HG02763 (cell line): ENCODE results near the gene BCL2L14.

ENCODE experiments used
- ATAC-seq: cut with Tn5 transposase; IDR thresholded peaks from one replicate; pipeline ENCODE4 v1.9.1; 2021; ENCODE audit warnings: mild to moderate bottlenecking, moderate library complexity; ENCODE audit not compliant: unreplicated experiment

BCL2L14 gene, protein sequence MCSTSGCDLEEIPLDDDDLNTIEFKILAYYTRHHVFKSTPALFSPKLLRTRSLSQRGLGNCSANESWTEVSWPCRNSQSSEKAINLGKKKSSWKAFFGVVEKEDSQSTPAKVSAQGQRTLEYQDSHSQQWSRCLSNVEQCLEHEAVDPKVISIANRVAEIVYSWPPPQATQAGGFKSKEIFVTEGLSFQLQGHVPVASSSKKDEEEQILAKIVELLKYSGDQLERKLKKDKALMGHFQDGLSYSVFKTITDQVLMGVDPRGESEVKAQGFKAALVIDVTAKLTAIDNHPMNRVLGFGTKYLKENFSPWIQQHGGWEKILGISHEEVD

DNA sequence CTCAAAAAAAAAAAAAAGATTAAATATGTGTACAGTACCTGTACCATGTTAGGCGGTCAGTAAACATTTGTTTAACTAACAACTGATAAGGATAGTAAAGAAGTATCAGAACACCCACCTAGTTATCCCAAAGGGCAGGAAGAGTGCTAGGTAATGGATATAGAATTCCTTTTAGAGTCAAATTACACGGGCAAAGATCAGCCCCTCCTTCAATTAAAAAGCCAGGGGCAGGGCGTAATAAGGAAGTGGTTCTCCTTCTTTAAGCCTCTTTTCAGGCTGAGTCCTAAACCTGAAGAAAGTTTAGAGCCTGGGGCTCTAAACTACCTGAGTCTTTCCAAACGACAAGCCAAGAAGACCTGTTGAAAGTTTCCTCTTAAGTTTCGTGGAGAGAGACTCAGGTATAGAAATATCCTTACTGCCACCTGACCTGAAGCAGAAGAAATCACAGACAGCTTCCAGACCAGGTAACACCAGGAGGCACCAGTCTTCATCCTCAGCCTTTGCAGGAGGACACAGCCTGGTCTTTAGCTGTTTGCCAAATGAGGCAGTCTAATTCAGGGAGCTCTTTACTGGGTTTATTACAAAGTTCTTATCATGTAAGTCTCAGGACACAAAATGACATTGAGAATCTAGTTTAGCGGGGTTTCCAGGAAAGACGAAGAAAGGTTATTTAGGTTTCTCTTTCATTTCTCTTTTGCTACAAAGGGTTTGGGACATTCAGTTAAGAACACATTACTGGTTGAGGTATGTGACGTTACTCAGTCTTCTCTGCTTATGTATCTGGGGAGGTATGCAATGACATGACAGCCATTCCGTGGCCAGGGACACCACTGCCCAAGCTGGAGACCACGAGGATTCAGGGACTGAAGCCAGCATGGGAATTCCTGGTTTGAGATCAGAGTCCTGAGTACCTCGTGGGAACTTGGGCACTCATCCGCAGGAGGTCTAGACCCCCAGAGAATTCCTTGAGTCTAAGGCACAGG is at the start of gene BCL2L14:
Gene BCL2L14 (plus strand): TSS at position 266 of the 983 bp plus-strand sequence. CDS start 8,367 bp downstream, outside the sequence.
- ATAC-seq: peak; percentile 44

DNA sequence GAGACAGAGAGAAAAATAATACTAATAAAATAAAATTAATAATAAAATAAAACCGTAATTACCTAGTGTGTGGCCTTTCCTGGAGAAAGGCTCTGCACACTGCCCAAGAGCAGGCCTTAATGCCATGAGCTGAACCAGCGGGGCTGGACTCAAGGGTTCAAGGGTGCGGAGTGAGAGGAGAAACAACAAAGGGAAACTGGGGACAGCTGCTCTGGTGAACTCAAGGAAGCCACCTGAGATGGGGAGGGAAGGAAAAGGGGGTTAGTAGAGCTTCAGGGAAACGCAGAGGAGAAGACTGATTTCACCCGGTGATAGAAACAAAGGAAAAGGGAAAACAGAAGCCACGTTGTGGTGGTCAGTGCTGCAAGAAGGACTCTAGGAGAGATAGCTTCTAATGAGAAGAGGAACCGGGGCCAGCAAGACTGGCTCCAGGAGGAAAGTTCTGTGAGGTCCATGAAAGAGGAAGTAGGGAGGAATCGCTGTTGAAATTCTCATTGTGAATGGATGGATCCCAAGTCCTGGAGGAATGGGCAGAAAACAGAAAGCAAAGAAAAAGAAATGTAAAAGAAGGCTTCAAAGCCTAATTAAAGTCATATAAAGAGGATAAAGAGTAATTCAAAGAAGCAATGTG is 48.3 kb upstream of the BCL2L14 start:
- no peak for ATAC-seq

DNA sequence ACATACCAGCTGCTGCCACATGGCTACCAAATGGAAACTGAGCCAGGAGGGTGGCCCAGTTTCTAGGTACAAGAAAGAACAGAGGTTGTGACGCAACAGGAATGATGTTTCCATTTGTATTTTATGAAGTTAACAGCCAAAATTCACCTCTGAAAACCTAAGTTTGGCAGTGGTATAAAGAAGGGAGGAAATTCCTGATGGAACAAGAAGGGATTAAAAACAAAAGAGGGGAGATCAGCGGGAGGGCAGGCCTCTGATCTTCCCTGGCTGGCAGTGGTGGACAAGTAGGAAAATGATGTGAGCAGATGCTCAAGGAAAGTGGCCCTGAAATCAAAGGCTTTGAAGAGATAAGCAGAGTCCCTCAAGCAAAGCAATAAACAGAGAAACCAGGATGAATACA is 47.3 kb upstream of the BCL2L14 start:
- no peak for ATAC-seq

DNA sequence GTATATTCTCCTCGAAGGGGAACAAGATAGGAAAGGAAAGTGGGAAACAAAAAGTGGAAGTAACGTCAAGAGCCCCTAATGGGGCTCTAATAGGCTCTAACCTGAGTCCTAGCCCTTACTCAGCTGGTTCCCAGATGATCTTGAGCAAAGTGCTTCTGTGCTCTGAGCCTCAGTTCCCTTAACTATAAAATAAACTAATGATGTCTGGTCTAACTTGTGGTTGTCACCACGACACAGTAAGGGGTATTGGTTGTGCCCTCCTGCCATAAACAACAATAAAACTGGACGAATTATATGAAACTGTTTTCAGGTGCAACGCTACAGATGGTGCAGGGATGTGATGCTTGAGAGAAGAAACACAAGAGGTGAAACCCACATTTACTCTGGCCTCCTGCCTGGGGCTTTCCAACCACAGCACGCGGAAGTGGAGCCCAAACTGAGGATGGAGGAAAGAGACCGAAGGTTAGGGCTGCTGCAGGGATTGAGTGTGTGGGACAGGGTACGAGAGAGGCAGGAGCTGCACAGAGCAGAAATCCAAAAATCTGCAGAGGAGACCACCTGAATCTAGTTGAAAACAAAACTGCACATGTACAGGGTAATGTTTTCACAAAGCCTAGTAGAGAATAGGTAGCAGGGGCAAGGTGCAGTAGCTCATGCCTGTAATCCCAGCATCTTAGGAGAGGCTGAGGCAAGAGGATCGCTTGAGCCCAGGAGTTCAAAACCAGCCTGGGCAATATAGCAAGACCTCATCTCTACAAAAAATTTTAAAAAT is 45.6 kb upstream of the BCL2L14 start:
- ATAC-seq: peak; percentile 79

DNA sequence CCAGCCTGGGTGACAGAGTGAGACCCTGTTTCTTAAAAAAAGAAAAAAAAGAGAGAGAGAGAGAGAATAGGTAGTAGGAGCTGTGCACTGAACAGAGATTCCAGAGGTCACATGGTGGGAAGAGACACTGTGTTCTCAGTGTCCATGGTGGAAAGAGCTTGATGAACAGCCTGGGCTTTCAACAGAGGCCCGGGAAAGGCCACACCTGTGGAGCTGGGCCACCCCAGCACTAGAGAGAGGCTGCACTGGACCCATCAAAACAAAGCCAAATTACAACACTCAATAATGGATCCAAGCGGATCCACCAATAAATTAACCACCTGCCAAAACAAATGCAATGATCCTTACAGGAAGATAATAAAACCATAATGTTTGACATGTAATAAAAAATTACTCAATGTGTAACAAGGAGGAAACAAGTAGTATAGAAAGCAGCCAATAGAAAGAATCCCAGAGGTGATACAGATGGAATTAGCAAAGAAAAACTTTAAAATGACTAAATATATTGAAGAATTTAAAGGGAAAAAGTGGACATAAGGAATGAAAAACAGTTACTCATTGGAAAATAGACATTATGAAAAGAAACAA is 44.8 kb upstream of the BCL2L14 start:
- no peak for ATAC-seq

DNA sequence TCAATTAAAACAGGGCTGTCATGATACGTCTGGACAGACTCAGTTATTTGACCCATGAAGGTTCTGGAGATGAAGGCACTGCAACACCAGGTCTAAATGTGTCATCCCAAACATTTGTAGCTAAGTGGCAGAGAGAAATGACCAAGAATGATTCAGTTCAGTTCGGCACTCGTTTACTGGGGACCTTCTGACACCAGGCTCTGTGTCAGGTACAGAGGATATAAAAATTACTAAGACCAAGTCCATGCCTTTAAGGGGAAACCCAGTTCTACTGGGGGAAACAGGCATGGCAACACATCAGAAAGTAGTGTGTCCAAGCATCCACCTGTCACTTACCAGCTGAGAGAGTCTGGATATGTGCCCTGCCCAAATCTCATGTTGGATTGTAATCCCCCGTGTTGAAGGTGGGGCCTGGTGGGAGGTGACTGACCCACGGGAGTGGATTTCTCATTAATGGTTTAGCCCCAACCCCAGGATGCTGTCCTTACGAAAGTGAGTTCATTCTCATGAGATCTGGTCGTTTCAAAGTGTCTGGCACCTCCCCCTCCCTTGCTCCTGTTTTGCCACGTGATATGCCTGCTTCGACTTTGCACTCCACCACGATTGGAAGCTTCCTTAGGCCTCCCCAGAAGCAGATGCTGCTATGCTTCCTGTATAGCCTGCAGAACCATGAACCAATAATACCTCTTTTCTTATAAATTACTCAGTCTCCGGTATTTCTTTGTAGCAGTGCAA is 41.9 kb upstream of the BCL2L14 start:
- ATAC-seq: no peak

DNA sequence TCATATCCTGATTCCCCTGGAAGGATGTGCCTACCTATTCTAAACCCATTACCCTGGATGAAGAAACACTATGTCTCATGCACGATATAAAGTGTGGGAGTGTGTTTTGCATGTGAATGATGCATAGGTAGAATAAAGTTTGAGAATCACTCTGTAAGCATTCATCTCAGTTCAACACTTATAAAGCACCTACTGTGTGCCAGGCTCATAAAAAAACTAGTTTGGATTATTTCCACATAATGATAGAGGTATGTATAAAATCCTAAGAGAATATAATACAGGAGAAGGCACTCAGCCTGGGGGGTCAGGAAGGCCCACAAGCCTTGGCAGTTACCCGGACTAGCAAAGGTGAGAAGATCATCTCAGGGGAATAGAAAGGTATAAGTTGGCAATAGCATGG is 41.1 kb upstream of the BCL2L14 start:
- no peak for ATAC-seq

DNA sequence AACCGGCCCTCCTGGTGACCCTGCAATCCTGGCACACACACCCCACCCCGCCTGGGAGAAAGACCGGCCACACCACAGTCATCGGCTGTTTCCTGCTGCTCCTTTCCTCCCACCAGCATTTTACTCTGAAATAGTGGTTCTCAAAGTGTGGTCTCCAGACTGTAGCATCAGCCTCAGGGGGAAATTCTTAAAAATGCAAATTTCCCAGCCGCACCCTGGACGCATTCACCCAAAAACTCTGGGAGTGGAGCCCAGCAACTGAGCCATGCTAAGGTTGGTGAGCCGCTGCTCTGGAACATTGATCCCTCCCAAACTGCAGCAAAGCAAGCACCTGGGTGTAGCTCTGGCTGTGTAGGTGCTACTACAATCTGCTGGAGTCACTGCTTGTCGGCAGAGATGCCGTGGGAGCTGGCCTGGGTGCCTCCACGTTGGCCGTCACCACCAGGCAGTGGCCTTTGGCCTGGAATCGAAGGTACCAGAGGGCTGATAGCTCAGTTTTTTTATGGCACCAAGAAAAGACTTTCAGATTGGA is 38.4 kb upstream of the BCL2L14 start:
- no peak for ATAC-seq

DNA sequence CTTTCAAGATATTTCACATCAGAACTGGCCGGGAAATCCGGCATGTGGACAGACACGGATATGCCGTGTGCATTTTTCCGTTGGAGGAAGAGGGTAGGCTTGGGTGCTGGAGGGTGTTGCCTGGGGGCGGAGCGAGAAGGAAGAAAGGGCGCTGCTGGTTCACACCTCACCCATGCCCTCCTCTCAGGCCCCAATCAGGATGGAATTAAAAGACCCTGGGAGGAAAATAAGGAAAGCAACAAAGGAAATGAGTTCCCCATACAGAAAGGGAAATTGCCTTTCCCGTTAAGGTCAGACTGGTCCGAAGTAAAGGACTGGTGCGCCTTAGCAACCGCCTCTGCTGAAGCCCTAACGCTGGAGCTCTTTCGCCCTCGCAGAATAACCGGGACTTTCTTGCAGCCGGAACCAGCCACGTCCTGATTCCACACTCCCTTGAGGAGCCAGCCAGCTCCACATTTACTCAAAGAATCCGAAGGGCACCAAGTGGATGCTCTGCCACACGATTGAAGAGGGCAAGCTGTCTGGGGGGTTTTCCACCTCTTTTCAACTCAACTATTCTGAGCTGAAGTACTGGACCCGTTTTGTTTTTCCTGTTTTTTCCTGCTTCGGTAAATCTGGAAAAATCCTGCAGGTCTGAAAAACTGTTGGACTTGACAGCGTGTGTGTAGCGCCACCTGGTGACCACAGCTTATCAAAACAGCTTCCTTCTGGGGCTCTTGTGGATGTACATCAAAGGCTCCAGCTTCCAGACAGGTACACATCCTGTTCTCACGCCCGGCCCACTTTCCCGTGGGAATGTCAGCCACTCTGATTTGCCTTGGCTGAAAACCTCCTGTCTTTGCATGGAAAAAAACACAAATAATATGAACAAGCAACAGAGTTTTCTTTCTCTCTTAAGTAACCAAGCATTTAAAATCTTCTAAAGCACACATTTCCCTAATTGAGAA is 37.6 kb upstream of the BCL2L14 start:
- ATAC-seq: no peak

DNA sequence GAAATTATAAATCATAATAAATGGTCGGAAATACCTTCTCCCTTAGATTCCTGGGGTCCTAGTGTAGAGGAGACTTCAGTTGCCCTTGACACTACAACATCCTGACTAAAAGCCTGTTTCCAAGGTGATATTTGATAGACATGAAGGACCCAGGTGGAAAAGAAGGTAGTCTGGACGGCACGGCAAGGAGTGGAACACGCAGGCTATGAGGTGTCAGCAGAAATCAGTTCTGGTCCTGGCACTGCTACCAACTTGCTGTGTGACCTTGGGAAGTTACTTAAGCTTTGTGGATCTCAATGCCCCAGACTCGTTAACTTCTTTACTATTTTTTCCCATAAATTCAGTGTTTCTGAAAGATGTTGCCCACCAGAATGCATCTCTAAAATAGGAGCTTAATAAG is 36.9 kb upstream of the BCL2L14 start:
- ATAC-seq: no peak

DNA sequence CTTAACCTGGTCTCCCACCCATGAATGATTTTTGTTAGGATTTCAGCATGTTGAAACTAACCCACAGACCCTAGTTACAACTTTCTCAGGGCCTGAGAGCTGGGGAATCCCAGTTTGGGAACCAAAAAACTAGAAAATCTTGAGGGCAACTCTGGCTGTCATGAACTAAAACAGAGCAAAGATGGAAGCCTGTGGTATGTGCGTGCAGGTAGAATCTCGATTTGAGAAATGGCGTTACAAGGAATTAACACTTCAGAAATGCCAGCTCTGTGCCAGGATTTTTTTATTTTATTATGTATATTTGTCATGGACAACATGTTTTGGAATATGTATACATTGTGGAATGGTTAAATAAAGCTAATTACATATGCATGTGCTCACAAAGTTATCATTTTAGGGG is 36.4 kb upstream of the BCL2L14 start:
- ATAC-seq: no peak

DNA sequence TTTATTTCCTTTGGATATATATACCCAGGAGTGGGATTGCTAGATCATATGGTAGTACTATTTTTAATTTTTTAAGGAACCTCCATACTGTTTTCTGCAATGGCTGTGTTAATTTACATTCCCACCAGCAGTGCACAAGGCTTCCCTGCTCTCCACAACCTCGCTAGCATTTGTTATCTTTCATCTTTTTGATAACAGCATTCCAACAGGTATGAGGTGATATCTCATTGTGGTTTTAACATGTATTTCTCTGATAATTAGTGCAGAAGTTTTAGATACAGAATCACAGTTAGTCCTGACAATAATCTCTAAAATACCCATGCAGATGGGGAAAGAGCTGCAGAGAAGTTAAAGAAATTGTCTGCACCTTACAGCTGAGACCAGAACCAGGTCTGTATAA is 35.5 kb upstream of the BCL2L14 start:
- no peak for ATAC-seq

DNA sequence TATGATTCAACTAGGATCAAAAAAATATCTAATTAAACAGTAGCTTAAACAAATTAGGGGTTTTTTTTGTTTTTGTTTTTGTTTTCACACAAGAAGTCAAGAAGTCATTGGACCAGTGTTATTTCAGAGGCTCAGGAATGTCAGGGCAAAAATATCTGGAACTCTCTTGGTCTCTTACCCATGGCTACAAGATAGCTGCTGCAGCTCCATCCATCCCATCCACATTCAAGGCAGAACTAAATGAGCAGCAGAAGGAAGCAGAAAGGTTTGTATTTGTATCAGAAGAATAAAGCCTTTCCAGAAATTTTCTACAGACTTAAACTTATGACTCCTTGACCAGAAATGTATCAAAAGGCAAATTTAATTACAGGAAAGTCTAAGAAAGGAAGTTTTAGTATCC is 33.8 kb upstream of the BCL2L14 start:
- no peak for ATAC-seq

DNA sequence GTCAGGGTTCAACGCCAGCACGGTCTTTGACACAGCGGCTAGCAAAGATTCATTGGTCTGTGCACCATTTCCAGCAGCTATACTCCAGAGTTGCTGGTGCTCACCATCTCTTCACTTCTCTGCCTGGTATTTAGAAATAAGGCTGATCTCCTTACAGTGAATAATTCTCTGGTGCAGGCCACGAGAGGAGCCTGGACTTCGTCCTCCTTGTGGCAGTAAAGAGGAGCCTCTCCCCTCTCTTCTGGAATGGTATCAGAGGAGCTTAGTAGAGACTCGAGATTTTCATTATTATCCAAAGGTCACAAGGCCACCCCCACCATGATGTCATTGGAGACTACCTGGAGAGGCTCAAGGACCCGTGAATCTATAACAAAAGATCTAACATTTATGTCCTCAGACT is 30.8 kb upstream of the BCL2L14 start:
- no peak for ATAC-seq

DNA sequence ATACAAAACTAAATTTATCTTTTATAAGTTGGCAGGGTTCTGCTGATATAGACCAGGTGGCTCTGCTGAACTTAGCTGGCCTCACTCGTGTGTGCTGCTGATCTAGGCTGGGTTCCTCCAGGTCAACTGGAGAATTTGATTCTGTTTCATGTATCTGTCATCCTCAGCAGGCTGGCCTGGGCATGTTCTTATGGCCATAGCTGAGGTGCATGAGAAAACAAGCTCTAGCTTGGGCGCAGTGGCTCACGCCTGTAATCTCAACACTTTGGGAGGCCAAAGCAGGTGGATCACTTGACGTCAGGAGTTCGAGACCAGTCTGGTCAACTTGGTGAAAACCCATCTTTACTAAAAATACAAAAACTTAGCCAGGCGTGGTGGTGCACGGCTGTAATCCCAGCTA is 24.3 kb upstream of the BCL2L14 start:
- no peak for ATAC-seq

DNA sequence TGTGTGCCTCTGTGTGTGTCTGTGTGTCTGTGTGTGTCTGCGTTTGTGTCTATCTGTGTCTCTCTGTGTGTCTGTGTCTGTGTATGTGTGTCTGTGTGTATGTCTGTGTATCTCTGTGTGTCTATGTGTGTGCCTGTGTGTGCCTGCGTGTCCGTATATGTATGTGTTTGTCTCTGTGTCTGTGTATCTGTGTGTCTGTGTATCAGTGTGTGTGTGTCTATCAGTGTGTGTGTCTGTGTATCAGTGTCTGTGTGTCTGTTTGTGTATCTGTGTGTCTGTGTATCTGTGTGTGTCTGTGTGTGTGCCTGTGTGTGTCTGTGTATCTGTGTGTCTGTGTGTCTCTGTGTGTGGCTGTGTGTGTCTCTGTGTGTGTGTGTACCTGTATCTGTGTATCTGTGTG is 23.1 kb upstream of the BCL2L14 start:
- no peak for ATAC-seq

DNA sequence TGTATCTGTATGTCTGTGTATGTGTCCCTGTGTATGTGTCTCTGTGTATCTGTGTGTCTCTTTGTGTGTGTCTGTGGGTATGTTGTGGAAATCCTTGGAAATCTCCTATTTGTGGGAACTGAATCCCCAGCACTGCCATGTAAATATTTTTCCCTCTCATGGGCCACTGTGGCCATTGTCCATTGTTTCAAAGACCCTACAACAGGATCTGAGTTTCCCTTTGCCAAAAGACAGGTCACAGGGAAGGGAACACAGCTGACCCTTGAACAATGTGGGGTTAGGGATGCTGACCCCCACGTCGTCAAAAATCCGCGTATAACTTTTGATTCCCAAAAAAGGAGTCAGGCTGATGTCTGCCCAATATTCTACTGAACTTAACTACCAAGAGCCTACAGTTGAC is 22.5 kb upstream of the BCL2L14 start:
- ATAC-seq: no peak

DNA sequence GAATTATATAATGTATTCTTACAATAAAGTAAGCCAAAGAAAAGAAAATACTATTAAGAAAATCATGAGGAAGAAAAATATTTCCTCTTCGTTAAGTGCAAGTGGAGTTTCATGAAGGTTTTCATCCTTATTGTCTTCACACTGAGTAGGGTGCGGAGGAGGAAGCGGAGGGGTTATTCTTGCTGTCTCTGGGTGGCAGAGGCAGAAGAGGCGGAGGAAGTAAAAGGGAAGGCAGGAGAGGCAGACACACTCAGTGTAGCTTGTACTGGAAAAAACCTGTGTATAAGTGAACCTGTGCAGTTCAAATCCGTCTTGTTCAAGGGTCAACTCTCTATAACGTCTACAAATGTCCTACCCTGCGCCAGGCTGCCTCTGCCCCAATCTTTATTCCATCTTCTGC is 22.0 kb upstream of the BCL2L14 start:
- no peak for ATAC-seq
